ENCODE measurements around the gene PDE10A. TPM values are rescaled to one million over a fixed set of nuclear protein-coding genes. Genes with fewer than 3 reads are reported as not detected.

Gene PDE10A
- total RNA-seq, 1 experiment from 2014 or later, result 1.8 TPM

- BruUV-seq (replicated peaks), result no TSS peak
- no peak for TF ChIP-seq CTCF (IDR thresholded peaks at IDR 0.05; ENCODE audit: unreplicated experiment)
- ChIA-PET CTCF (interaction anchor here (0.7 to 1.8 kb wide), 2 partner anchors 26 to 266 kb away, joined by 3 to 11 read pairs; no protein-coding TSS in a partner anchor), POLR2A (no interaction called here)
- H3K27ac Mint-ChIP-seq (ENCODE audit: low read depth, unreplicated experiment), result no peak overlapping the region
- no peak overlapping the region for H3K4me3 Mint-ChIP-seq (ENCODE audit: unreplicated experiment)
- H3K4me1 Mint-ChIP-seq (ENCODE audit: insufficient read depth, unreplicated experiment), result peaks cover 7% of the 10 kb centered on the region
- intact Hi-C loops (cut with micrococcal nuclease), result no loop called here
- DNase-seq (ENCODE audit: unreplicated experiment), result peak; percentile 78
- peaks cover 9% of the 10 kb centered on the region for H3K9me3 Mint-ChIP-seq (ENCODE audit: unreplicated experiment)
- no peaks in the 10 kb centered on the region for H3K27me3 Mint-ChIP-seq (ENCODE audit: insufficient read depth, unreplicated experiment)
- no peaks in the 10 kb centered on the region for H3K36me3 Mint-ChIP-seq (ENCODE audit: insufficient read depth, unreplicated experiment)
Observed at GRCh38 chr6:165704045-165704748, 41.2 kb upstream of the PDE10A start.

GRCh38 chr6:165702669-165703068 is 39.6 kb upstream of the PDE10A start:
- H3K36me3 Mint-ChIP-seq (ENCODE audit: insufficient read depth, unreplicated experiment), result no peaks in the 10 kb centered on the region
- peaks cover 10% of the 10 kb centered on the region for H3K9me3 Mint-ChIP-seq (ENCODE audit: unreplicated experiment)
- H3K4me1 Mint-ChIP-seq (ENCODE audit: insufficient read depth, unreplicated experiment), result peaks cover 7% of the 10 kb centered on the region
- intact Hi-C loops (cut with micrococcal nuclease), result no loop called here
- DNase-seq (ENCODE audit: unreplicated experiment), result no peak
- no peak for TF ChIP-seq CTCF (IDR thresholded peaks at IDR 0.05; ENCODE audit: unreplicated experiment)
- CTCF ChIA-PET, result interaction anchor here (0.5 kb wide), 1 partner anchor 21 kb away, joined by 3 read pairs; no protein-coding TSS in a partner anchor
- H3K27ac Mint-ChIP-seq (ENCODE audit: low read depth, unreplicated experiment), result no peak overlapping the region
- no TSS peak for BruUV-seq (replicated peaks)
- POLR2A ChIA-PET, result no interaction called here
- no peak overlapping the region for H3K4me3 Mint-ChIP-seq (ENCODE audit: unreplicated experiment)
- H3K27me3 Mint-ChIP-seq (ENCODE audit: insufficient read depth, unreplicated experiment), result no peaks in the 10 kb centered on the region

DNA sequence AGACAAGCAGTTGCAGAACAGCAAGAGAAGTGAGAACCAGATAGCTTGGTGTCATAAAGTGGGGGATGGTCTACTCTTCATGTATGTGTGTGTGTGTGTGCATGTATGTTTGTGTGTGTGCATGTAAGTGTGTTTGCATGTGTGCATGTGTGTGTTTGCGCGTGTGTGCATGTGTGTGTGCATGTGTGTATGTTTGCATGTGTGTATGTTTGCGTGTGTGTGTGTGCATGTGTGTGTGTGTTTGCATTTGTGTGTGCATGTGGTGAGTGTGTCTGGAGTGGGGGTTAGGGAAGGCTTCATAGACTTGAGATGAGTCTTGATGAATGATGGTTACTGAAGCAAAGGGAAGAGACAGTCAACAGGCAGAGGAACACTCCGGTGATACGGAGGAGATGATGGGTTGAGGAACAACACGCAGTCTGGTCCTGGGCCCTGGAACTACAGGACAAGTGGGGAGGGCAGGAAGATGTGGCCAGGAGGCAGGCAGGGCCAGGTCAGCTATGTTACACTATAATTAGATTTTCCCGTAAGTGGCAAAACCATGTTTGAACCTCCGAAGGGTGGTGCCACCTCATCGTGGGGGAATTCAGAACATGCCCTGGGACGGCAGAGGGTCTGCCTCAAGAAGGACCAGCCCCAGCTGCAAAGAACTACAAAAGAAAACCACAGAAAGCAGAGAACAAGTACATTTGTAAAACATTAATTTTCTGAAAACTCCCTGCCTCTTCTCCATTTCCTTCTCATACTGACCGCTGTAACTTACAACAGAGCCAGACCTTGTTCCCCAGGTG is 38.7 kb upstream of the PDE10A start:
- no peak overlapping the region for H3K4me3 Mint-ChIP-seq (ENCODE audit: unreplicated experiment)
- H3K36me3 Mint-ChIP-seq (ENCODE audit: insufficient read depth, unreplicated experiment), result no peaks in the 10 kb centered on the region
- H3K27ac Mint-ChIP-seq (ENCODE audit: low read depth, unreplicated experiment), result no peak overlapping the region
- BruUV-seq (replicated peaks), result no TSS peak
- H3K27me3 Mint-ChIP-seq (ENCODE audit: insufficient read depth, unreplicated experiment), result no peaks in the 10 kb centered on the region
- peaks cover 15% of the 10 kb centered on the region for H3K9me3 Mint-ChIP-seq (ENCODE audit: unreplicated experiment)
- H3K4me1 Mint-ChIP-seq (ENCODE audit: insufficient read depth, unreplicated experiment), result peaks cover 7% of the 10 kb centered on the region
- intact Hi-C loops (cut with micrococcal nuclease), result no loop called here
- no peak for TF ChIP-seq CTCF (IDR thresholded peaks at IDR 0.05; ENCODE audit: unreplicated experiment)
- no peak for DNase-seq (ENCODE audit: unreplicated experiment)
- ChIA-PET POLR2A (no interaction called here), CTCF (interaction anchor here (1.0 kb wide), 1 partner anchor 28 kb away, joined by 3 read pairs; no protein-coding TSS in a partner anchor)

DNA sequence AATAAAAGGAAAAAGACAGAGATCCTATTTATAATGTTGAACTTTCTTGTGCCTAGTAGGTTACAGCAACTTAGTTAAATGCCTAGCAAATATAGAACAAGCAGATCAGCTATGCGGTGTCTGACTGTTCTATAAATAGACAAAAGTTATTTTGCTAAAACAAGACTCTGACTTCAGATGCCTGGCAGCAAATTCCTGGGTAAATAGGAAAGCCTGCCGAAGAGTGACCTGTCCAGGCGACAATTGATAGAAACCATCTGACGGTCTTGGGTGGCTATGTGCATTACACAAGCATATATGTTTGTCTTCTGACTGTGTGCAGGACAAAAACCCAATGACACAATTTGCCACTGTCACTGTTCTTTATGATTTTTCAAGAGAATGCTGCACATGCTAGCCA is 38.0 kb upstream of the PDE10A start:
- Mint-ChIP-seq H3K4me3 (ENCODE audit: unreplicated experiment) (no peak overlapping the region), H3K36me3 (ENCODE audit: insufficient read depth, unreplicated experiment) (no peaks in the 10 kb centered on the region), H3K27ac (ENCODE audit: low read depth, unreplicated experiment) (no peak overlapping the region), H3K27me3 (ENCODE audit: insufficient read depth, unreplicated experiment) (no peaks in the 10 kb centered on the region), H3K4me1 (ENCODE audit: insufficient read depth, unreplicated experiment) (peaks cover 7% of the 10 kb centered on the region), H3K9me3 (ENCODE audit: unreplicated experiment) (peaks cover 21% of the 10 kb centered on the region)
- no peak for DNase-seq (ENCODE audit: unreplicated experiment)
- intact Hi-C loops (cut with micrococcal nuclease), result no loop called here
- no TSS peak for BruUV-seq (replicated peaks)
- TF ChIP-seq CTCF (IDR thresholded peaks at IDR 0.05; ENCODE audit: unreplicated experiment), result no peak
- CTCF ChIA-PET, result no interaction called here
- POLR2A ChIA-PET, result no interaction called here

Data from MCF 10A (cell line).